Fibroblast of upper back skin (primary cell): ENCODE data around the gene DDX21.
"Not testable (repeated sequence)": the region's sequence is repeated elsewhere in the genome, so short reads cannot be mapped to it uniquely, and the experiment has no call there.

Experiments used
- DNase-seq: peaks from one replicate; pipeline ENCODE4 v3.0.0-alpha.2; 2013

The DDX21 gene

DNA sequence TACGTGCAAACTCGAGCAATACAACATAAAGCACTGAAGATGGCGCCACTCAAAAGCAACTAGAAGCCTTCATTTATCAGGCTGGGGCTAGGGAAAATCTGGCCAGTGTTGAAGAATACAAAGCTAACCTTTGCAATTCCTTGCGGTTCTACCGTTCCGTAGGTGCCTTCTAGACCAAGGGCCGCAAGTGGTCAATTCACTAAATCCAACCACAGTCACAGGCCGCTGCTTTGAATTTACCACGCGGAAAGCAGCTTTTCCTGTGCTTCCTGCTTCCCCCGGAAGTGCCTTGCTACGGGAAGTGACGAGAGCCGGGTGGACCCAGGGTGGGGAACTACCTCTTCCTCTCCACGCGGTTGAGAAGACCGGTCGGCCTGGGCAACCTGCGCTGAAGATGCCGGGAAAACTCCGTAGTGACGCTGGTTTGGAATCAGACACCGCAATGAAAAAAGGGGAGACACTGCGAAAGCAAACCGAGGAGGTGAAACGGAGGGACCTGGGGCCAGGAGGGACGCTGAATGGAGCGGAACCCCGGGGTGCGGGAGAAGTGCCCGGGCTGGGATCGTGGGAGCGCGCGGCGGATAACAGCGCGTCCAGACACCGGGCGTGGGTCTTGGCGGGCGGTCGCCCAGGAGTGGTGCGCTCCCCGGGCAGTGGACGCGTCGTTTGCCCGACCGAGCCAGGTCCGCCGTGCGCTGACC, at the start of gene DDX21:
Gene DDX21 (plus strand): TSS at position 339 of the 701 bp plus-strand sequence. CDS start 56 bp downstream, at position 395.
- DNase-seq = peak; percentile 90

DNA sequence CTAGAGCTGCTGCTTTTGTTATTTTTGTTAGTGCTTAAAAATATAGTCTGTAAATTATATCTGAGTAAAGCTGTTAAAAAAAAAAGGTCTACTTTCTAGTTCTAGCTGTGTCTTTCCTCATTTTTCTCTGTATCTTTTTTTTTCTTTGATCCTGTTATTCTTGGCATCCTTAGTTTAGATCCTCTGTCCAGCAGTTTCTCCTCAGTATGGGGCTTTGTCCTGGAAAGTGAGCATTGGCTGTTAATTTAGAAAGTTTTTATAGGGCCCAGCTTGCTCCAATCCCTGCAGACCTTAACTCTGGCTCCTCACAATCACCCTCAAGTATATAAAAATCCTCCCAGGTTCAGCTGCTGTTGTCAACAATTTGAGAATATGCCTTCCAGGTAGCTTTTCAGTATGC, 31.4 kb upstream of the DDX21 start:
- no peak for DNase-seq

GRCh38 chr10:68925489-68925888, 30.5 kb upstream of the DDX21 start:
- no peak for DNase-seq

GRCh38 chr10:68929157-68929556, 26.8 kb upstream of the DDX21 start:
- DNase-seq = not testable (repeated sequence)

DNA sequence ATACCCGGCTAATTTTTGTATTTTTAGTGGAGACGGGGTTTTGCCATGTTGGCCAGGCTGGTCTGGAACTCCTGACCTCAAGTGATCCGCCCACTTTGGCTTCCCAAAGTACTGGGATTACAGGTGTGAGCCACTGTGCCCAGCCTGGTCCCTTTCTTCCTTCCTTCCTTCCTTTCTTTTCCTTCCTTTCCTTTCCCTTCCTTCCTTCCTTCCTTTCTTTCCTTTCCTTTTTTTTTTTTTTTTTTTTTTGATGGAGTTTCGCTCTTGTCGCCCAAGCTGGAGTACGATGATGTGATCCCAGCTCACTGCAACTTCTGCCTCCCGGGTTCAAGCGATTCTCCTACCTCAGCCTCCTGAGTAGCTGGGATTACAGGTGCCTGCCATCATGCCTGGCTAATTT, 26.1 kb upstream of the DDX21 start:
- not testable (repeated sequence) for DNase-seq

DNA sequence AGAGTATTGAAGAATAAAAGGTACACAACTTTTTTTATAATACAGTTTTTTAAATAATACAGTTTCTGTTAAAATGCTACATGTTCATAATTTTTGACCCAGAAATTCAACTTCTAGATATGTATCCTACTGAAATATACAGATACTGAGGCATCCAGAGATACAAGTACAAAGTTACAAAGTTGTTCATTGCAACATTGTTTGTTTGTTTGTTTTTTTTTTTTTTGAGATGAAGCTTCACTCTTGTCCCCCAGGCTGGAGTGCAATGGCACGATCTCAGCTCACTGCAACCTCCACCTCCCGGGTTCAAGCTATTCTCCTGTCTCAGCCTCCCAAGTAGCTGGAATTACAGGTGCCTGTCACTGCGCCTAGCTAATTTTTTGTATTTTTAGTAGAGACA, 23.1 kb upstream of the DDX21 start:
- not testable (repeated sequence) for DNase-seq

- DNase-seq = no peak
Observed at GRCh38 chr10:68934994-68935393, 21.0 kb upstream of the DDX21 start.

- DNase-seq = peak; percentile 4
Observed at GRCh38 chr10:68938117-68938516, 17.9 kb upstream of the DDX21 start.

GRCh38 chr10:68938884-68939283, 17.1 kb upstream of the DDX21 start:
- DNase-seq = no peak

DNA sequence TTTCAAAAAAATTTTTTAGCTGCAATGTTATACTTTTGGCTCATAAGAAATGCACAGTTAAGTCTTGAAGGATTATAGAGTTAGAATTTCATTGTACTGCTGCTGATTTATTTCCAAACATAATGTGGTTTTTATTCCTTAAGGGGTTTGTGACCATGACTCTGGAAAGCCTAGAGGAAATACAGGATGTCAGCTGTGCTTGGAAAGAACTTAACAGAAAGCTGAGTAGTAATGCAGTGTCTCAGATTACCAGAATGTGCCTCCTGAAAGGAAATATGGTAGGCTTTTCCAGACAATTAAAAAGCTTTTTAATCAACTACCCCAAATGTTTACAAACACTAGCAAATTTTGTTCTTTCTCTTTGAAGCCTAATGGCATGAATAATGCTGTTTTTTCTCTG, 15.1 kb upstream of the DDX21 start:
- not testable (repeated sequence) for DNase-seq

DNA sequence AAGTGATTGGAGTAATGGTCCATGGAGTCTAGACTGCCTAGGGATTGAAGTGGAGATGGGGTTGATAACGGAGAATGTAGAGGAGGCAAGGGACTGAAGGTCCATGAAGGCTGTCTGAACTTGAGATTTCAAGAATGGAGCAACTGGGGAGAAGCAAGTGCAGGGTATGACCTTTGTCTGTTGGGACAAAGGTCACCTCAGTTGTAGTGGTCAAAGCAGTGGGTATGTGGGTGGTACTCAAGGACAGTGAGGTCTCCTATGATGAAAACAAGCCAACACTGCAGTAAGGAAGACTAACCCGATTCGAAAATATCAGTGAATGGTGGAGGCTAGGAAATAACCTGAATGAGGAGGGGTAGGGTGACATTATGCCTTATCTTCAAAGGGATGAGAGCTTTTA, 5.4 kb upstream of the DDX21 start:
- no peak for DNase-seq

DNA sequence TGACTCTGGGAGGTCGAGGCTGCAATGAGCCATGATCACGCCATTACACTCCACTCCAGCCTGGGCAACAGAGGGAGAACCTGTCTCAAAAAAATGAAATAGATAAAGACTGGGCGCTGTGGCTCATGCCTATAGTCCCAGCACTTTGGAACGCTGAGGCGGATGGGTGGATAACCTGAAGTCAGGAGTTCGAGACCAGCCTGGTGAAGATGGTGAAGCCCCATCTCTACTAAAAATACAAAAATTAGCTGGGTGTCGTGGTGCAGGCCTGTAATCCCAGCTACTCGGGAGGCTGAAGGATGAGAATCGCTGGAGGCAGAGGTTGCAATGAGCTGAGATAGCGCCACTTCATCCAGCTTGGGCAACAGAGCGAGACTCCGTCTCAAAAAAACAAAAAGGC, 1.1 kb upstream of the DDX21 start:
- no peak for DNase-seq

DNA sequence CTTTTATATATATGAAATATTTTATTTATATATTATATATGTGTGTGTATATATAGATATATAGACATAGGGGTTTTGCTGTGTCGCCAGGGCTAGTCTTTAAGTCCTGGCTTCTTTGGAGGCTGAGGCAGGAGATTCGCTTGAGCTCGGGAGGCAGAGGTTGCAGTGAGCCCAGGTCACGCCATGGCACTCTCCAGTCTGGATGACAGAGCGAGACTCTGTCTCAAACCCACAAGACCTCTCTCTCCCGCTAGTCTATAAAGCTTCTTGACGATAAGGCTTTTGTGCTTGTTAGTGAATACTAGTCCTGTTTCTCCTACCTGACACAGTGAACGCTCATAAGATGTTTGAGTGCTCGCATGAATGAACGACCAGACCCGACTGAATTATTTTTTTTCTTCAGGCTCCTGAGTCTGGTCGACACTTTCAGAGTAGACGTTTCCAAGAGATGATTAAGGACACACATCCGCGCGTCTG, 577 bp upstream of the DDX21 start:
- DNase-seq = no peak

- DNase-seq = no peak
Observed at GRCh38 chr10:68957284-68957615, 1.3 kb downstream of the DDX21 start.

- peak; percentile 9 for DNase-seq
Observed at GRCh38 chr10:68957654-68958053, 1.7 kb downstream of the DDX21 start.

GRCh38 chr10:68959695-68960527, 3.9 kb downstream of the DDX21 start:
- no peak for DNase-seq

- no peak for DNase-seq
Observed at GRCh38 chr10:68963151-68963550, 7.2 kb downstream of the DDX21 start.

DNA sequence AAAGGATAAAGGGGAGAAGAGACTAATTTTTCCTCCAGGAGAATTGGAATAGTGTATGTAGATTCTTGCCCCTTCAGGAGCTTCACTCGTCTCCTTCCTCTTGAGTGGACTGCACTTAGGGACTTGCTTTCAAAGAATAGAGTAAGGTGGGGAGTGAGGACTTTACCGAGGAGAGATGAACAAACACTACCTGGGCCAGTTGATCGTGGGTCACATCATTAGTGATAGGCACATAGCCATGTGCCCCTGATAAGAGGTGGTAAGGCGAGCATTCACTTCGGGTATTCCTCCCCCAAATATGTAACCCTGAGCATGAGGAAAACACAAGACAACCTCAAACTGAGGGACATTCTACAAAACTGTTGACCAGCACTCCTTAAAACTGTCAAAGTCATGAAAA, 18.0 kb downstream of the DDX21 start:
- DNase-seq = no peak

GRCh38 chr10:68975936-68976473, 20.0 kb downstream of the DDX21 start:
- not testable (repeated sequence) for DNase-seq

GRCh38 chr10:68979738-68980137, 23.8 kb downstream of the DDX21 start:
- not testable (repeated sequence) for DNase-seq

GRCh38 chr10:68981074-68981473, 25.1 kb downstream of the DDX21 start:
- DNase-seq = no peak

GRCh38 chr10:68982389-68982788, 26.4 kb downstream of the DDX21 start:
- no peak for DNase-seq

GRCh38 chr10:68987611-68988010, 31.6 kb downstream of the DDX21 start:
- DNase-seq = no peak
